Neural cell (in vitro differentiated cells): Measurements from ENCODE around the gene SMAD7. TPM values are rescaled to one million over a fixed set of nuclear protein-coding genes. Genes with fewer than 3 reads are reported as not detected.

Source experiments
- H2AFZ ChIP-seq: fragments of 200-600, 300-800 bp; sonication (generic), shearing (Covaris generic); 2 replicates; pipeline ENCODE4 v1.6.0; 2014; ENCODE audit warnings: low read depth, mild to moderate bottlenecking, antibody characterized with exemption, low read length, moderate library complexity
- H3F3A ChIP-seq: fragments of 200-600 bp; shearing (Covaris generic); 2 replicates; pipeline ENCODE4 v1.6.1; 2016; ENCODE audit warnings: mild to moderate bottlenecking, moderate library complexity, mixed read lengths, antibody characterized with exemption, low read length; ENCODE audit not compliant: insufficient read depth, poor library complexity, severe bottlenecking
- H3K27ac ChIP-seq: fragments of 200-600, 300-800 bp; sonication (generic), shearing (Covaris generic); 2 replicates; pipeline ENCODE4 v1.5.1; 2014; ENCODE audit warnings: mild to moderate bottlenecking, low read length, moderate library complexity
- H3K27me3 ChIP-seq: fragments of 300-800, 200-600 bp; sonication (generic), shearing (Covaris generic); 2 replicates; pipeline ENCODE4 v1.6.0; 2014; ENCODE audit warnings: mild to moderate bottlenecking, low read depth, low read length, moderate library complexity; ENCODE audit not compliant: insufficient read depth
- H3K36me3 ChIP-seq: fragments of 300-800, 200-600 bp; sonication (generic), shearing (Covaris generic); 2 replicates; pipeline ENCODE4 v1.5.1; 2014; ENCODE audit warnings: mild to moderate bottlenecking, antibody characterized with exemption, low read length, moderate library complexity; ENCODE audit not compliant: insufficient read depth
- H3K4me2 ChIP-seq: fragments of 300-800, 200-600 bp; sonication (generic), shearing (Covaris generic); 2 replicates; pipeline ENCODE4 v1.6.0; 2014; ENCODE audit warnings: mild to moderate bottlenecking, low read length
- H3K4me3 ChIP-seq: fragments of 300-800, 200-600 bp; sonication (generic), shearing (Covaris generic); 2 replicates; pipeline ENCODE4 v1.5.1; 2014; ENCODE audit warnings: mild to moderate bottlenecking, low read length, moderate library complexity
- H3K79me2 ChIP-seq: fragments of 200-600 bp; shearing (Covaris generic); replicated peaks from 2 replicates; pipeline ENCODE4 v1.6.0; 2014; ENCODE audit warnings: mild to moderate bottlenecking, low read length, moderate library complexity; ENCODE audit not compliant: insufficient read depth
- H3K9ac ChIP-seq: fragments of 300-800, 200-600 bp; sonication (generic), shearing (Covaris generic); 2 replicates; pipeline ENCODE4 v1.6.1; 2016; ENCODE audit warnings: mild to moderate bottlenecking, low read length, mixed read lengths
- H3K9me2 ChIP-seq: fragments of 200-600 bp; shearing (Covaris generic); 2 replicates; pipeline ENCODE4 v1.6.1; 2016; ENCODE audit warnings: mild to moderate bottlenecking, low read length, mixed read lengths; ENCODE audit not compliant: insufficient read depth
- H3K9me3 ChIP-seq: fragments of 200-600, 300-800 bp; sonication (generic), shearing (Covaris generic); 2 replicates; pipeline ENCODE4 v1.6.1; 2016; ENCODE audit warnings: mild to moderate bottlenecking, mixed run types, low read length, moderate library complexity, mixed read lengths
- H4K20me1 ChIP-seq: fragments of 200-600 bp; shearing (Covaris generic); 2 replicates; pipeline ENCODE4 v1.6.1; 2016; ENCODE audit warnings: mild to moderate bottlenecking, mixed run types; ENCODE audit not compliant: insufficient read depth
- EP300 ChIP-seq: fragments of 450-650 bp; conservative IDR thresholded peaks from 2 replicates; pipeline ENCODE4 v1.6.1; 2014; ENCODE audit warnings: antibody characterized with exemption, mild to moderate bottlenecking, moderate library complexity; ENCODE audit not compliant: poor library complexity, severe bottlenecking
- EZH2 ChIP-seq: fragments of 200-600, 300-800 bp; shearing (Covaris generic), sonication (generic); IDR thresholded peaks from 2 replicates; pipeline ENCODE4 v1.6.1; 2014; ENCODE audit warnings: antibody characterized with exemption, low read length, borderline replicate concordance, mild to moderate bottlenecking; ENCODE audit not compliant: insufficient read depth, poor library complexity, severe bottlenecking
- MXI1 ChIP-seq: fragments of 450-650 bp; conservative IDR thresholded peaks from 2 replicates; pipeline ENCODE4 v1.6.1; 2014; ENCODE audit warnings: antibody characterized with exemption, mild to moderate bottlenecking; ENCODE audit not compliant: poor library complexity, severe bottlenecking
- POLR2AphosphoS5 ChIP-seq: IDR thresholded peaks from 2 replicates; pipeline ENCODE4 v1.6.1; 2012
- RAD21 ChIP-seq: fragments of 450-650 bp; conservative IDR thresholded peaks from 2 replicates; pipeline ENCODE4 v1.6.1; 2014; ENCODE audit warnings: antibody characterized with exemption, mild to moderate bottlenecking, moderate library complexity
- SMC3 ChIP-seq: fragments of 450-650 bp; conservative IDR thresholded peaks from 2 replicates; pipeline ENCODE4 v1.6.1; 2014; ENCODE audit warnings: antibody characterized with exemption, mild to moderate bottlenecking, moderate library complexity; ENCODE audit not compliant: poor library complexity
- TAF1 ChIP-seq: IDR thresholded peaks from 2 replicates; pipeline ENCODE4 v1.6.1; 2012; ENCODE audit warnings: low read depth
- polyA plus RNA-seq: library from polyadenylated mRNA; depleted of rRNA; stranded (reverse); fragments of >200 nt; gene quantifications from 2 replicates; pipeline ENCODE4 v1.2.3, GENCODE V29; 2014
- TF ChIP-seq, protein P1 (sequence below): fragments of 450-650 bp; IDR thresholded peaks from 2 replicates; pipeline ENCODE4 v1.5.1; 2014; ENCODE audit warnings: antibody characterized with exemption, mild to moderate bottlenecking, moderate library complexity; ENCODE audit not compliant: poor library complexity, severe bottlenecking
- TF ChIP-seq, protein P2 (sequence below): IDR thresholded peaks from 2 replicates; pipeline ENCODE4 v1.6.1; 2012; ENCODE audit warnings: borderline replicate concordance

Gene SMAD7
- polyA plus RNA-seq, 1 donor from 2014 or later: 3.8 TPM

DNA sequence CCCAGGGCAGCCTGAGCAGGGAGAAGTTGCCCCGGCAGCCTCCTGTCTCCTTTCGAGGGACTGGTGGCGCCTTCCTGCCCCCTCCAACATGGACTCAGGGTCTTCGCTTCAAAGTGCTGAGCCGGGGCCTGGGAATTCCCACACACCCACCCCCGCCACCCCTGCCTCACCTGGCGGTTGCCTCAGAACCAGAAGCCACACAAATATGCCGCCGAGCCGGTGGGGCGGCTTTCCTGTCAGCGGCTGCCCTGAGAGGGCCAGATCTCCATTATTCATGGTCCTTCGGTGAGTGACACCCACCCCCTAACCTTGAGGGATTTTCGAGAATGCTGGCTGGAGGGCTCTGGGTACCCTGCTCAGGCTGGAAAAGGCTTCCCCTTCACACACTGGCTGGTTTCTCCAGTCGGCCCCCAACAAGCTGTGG, 71.7 kb downstream of the SMAD7 start:
- Histone ChIP-seq H3K36me3 (no peaks in the 10 kb centered on the region), H3F3A (no peaks in the 10 kb centered on the region), H3K27ac (no peak overlapping the region), H3K9me2 (no peaks in the 10 kb centered on the region), H3K4me3 (no peak overlapping the region), H2AFZ (no peak overlapping the region), H3K9ac (no peak overlapping the region), H4K20me1 (no peaks in the 10 kb centered on the region), H3K9me3 (peaks cover 4% of the 10 kb centered on the region), H3K27me3 (no peaks in the 10 kb centered on the region), H3K4me2 (no peak overlapping the region), H3K79me2 (no peaks in the 10 kb centered on the region)
- TF ChIP-seq RAD21 (no peak), POLR2AphosphoS5 (no peak), EZH2 (no peak), MXI1 (no peak), EP300 (no peak), TAF1 (no peak), SMC3 (no peak)
- TF ChIP-seq, protein P1, sequence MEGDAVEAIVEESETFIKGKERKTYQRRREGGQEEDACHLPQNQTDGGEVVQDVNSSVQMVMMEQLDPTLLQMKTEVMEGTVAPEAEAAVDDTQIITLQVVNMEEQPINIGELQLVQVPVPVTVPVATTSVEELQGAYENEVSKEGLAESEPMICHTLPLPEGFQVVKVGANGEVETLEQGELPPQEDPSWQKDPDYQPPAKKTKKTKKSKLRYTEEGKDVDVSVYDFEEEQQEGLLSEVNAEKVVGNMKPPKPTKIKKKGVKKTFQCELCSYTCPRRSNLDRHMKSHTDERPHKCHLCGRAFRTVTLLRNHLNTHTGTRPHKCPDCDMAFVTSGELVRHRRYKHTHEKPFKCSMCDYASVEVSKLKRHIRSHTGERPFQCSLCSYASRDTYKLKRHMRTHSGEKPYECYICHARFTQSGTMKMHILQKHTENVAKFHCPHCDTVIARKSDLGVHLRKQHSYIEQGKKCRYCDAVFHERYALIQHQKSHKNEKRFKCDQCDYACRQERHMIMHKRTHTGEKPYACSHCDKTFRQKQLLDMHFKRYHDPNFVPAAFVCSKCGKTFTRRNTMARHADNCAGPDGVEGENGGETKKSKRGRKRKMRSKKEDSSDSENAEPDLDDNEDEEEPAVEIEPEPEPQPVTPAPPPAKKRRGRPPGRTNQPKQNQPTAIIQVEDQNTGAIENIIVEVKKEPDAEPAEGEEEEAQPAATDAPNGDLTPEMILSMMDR: no peak
- TF ChIP-seq, protein P2, sequence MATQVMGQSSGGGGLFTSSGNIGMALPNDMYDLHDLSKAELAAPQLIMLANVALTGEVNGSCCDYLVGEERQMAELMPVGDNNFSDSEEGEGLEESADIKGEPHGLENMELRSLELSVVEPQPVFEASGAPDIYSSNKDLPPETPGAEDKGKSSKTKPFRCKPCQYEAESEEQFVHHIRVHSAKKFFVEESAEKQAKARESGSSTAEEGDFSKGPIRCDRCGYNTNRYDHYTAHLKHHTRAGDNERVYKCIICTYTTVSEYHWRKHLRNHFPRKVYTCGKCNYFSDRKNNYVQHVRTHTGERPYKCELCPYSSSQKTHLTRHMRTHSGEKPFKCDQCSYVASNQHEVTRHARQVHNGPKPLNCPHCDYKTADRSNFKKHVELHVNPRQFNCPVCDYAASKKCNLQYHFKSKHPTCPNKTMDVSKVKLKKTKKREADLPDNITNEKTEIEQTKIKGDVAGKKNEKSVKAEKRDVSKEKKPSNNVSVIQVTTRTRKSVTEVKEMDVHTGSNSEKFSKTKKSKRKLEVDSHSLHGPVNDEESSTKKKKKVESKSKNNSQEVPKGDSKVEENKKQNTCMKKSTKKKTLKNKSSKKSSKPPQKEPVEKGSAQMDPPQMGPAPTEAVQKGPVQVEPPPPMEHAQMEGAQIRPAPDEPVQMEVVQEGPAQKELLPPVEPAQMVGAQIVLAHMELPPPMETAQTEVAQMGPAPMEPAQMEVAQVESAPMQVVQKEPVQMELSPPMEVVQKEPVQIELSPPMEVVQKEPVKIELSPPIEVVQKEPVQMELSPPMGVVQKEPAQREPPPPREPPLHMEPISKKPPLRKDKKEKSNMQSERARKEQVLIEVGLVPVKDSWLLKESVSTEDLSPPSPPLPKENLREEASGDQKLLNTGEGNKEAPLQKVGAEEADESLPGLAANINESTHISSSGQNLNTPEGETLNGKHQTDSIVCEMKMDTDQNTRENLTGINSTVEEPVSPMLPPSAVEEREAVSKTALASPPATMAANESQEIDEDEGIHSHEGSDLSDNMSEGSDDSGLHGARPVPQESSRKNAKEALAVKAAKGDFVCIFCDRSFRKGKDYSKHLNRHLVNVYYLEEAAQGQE: no peak

DNA sequence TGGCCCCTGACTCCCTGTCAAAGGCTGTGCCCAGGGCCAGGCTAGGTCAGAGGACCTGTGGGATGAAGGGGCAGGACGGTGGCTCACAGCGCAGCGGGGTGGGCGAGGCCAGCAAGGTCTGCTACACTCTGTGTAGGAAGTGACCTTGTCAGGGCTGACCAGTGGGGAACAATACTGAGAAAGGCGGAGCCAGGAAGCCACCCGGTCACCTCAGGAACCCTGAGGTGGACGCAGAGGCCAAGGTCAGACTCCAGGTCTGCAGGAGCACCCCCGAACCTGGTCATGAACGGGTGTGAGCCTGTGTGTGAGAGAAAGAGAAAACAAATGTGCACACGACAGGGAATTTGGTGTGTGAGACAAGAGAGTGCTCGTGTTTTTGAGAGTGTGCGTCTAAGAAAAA, 72.3 kb downstream of the SMAD7 start:
- Histone ChIP-seq H3K4me3 (no peak overlapping the region), H3K9me2 (no peaks in the 10 kb centered on the region), H3K27ac (no peak overlapping the region), H3K27me3 (no peaks in the 10 kb centered on the region), H4K20me1 (no peaks in the 10 kb centered on the region), H3F3A (no peaks in the 10 kb centered on the region), H3K9me3 (peaks cover 4% of the 10 kb centered on the region), H2AFZ (no peak overlapping the region), H3K4me2 (no peak overlapping the region), H3K9ac (no peak overlapping the region), H3K36me3 (no peaks in the 10 kb centered on the region), H3K79me2 (no peaks in the 10 kb centered on the region)
- TF ChIP-seq EP300 (no peak), EZH2 (no peak), RAD21 (no peak), MXI1 (no peak), POLR2AphosphoS5 (no peak), TAF1 (no peak), SMC3 (no peak)
- TF ChIP-seq, protein P1: no peak
- TF ChIP-seq, protein P2: no peak
